HG02884 (cell line): Measurements from ENCODE around the gene LMTK3.
A peak's percentile ranks its signal among the peaks of the same experiment; 100 is the strongest.

Experiments used
- ATAC-seq: cut with Tn5 transposase; IDR thresholded peaks from one replicate; pipeline ENCODE4 v1.9.1; 2021; ENCODE audit warnings: mild to moderate bottlenecking, moderate library complexity; ENCODE audit not compliant: unreplicated experiment

The LMTK3 gene

DNA sequence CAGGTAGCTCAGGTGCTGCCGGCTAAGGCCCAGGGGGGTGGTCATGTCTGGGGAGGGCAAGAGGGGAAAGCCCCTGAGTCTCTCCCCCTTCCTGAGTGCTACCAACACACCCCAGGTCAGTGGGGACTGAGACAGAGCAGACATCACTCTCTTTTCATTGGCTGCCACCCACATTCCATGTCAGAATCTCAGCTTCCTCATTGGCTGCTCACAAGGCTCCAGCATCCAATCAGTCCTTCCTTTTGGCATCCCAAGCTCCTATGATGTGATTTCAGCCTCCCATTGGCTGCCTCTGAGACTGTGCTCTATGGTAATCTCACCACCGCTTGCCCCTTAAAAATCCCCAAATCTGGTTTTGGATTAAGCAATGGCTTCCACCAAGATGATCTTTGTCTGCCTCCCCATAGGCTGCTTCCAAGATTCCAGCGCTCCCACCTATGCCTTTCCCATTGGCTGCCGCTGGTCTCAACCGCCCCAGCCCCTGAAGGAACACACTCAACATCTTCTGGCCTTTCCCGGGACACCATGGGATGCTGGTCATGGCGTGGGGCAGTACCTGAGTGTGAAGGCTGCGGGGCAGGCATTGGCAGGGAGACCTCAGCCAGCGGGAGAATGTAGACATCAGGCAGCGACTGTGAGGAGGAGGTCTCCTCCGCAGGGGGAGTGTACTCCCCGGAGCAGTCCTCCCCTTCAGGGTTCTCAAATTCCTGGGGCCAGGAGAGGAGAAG is 2.0 kb downstream of the LMTK3 start:
- ATAC-seq: no peak

DNA sequence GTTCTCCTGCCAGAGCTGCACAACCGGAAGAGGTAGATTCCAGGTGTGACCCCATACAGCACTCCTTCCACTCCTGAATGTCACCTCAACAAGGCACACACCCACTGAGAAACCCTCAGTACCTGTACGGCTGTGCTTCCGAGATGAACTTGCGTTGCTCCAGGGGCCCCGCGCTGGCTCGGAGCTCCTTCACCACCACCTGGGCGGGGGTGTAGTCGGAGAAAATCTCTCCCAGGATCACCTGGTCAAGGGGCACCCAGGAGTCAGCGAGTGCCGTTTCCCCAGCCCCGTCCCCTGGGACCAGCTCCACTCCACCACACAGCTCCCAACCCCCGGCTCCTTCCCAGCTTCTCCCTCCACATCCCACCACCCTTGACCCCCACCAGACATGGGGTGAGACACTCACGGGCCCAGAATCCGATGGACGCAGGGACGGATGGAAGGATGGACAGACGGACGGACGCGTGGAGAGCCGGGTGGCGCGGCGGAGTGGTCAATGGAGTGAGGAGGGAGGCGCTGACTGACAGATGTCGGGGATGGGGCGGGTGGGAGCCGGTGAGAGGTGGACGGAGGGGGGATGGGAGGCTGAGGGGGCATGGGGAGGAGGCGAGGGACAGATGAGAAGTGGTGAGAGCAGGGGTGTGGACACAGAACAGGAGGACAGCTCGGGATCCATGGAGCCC is 2.8 kb downstream of the LMTK3 start:
- no peak for ATAC-seq

DNA sequence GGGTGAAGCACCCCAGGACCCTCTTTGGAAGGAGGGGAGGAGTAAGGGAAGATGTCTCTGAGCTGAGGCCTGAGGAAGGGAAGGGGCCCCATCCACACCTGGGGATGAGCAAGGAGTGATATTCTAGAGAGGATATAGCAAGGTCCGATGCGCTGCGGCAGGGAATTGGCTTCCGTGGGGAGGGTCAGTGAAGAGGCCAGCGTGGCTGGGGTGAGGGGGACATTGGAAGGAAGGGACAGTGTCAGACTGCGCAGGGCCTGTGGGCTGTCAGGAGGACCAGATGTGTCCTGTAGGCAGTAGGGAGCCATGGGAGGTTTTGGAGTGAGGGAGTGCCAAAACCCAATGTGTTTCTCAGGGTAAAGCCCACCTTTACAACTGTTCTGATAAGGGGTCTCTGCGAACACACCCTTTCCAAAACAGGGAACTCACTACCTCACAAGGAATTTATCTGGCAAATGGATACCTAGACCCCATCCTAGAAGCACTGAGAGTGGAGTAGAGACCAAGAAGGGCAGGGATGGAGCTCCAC is 3.7 kb downstream of the LMTK3 start:
- no peak for ATAC-seq

DNA sequence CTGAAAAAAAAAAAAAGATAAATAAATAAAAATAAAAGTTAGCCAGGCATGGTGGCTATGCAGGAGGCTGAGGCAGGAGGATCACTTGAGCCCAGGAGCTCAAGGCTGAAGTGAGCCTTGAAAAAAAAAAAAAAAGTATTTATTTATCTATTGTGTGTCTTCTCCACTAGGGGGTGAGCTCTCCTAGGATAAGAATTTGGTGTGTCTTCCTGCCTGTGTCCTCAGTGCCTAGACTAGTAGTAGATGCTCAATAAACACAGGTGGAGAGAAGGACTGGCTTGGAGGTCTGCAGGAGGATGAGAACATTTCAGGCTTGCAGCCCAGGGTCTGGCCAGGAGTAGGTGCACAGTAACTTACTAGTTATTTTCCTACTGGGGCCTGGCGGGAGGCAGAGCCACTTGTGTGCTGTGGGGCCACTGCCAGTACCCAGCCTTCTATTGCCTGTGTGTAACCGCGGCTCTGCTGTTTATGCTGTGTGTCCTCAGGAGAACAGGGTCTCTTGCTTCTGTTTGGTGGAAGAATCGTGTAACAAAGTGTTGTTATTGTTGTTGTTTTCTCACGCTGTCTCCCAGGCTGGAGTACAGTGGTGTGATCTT is 5.4 kb downstream of the LMTK3 start:
- no peak for ATAC-seq

DNA sequence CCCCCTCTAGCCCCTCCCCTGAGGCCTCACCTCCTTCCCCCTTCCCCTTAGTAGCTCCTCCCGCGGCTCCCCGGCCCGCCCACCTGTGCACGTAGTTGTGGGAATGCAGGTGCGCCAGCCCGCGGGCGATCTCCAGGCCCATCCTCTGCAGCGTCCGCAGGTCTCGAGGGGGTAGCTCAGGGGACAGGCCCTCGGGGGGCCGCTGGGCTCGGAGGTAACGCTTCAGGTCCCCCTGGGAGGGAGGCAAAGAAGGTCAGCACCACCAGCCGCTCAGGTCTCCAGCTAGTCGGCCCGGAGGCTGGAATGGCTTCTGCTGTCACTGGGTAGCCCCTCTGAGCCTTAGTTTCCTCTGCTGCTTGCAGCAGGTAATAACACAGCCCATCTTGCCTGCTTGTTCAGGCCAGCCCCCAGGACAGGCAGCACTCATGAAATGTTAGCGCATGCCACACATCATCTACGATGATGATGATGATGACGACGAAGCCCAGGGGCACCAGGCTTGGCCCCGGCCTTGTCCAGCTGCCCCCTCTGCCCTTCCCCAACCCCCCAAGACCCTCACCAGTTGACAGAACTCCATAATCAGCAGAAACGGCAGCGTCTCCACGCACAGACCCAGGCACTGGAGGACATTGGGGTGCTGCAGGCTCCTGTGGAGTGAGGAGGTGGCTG is 9.2 kb downstream of the LMTK3 start:
- ATAC-seq: no peak

DNA sequence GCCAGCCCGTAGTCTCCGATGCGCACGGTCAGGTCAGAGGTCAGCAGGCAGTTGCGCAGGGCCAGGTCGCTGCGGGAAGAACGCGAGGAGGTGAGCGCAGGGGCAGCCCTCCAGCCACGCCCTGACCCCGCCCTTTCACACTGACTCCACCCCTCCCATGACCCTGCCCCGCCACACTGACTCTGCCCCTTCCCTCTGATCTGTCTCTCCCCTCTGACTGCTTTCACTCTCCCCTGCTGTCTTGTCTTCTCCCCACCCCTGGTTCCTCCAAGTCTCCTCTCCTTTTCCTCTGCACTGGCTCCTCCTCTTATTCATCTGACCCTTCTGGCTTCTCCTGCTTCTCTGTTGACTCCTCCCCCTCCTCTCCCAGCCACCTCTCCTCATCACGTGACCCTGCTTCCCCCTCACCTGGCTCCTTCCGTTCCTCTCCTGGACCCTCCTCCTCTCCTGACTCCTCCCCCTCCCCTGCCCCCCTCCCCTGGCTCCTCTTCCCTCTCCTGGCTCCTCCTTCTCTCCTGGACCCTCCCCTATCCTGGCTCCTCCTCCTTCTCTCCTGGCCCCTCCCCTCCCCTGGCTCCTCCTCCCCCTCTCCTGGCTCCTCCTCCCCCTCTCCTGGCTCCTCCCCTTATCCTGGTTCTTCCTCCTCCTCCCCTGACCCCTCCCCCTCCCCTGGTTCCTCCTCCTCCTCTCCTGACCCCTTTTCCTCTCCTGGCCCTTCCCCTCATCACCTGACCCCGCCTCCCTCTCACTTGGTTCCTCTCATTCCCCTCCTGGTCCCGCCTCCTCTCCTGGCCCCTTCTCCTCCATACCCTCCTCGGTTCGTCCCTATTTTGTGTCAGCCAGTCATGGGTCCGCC is 9.9 kb downstream of the LMTK3 start:
- no peak for ATAC-seq

DNA sequence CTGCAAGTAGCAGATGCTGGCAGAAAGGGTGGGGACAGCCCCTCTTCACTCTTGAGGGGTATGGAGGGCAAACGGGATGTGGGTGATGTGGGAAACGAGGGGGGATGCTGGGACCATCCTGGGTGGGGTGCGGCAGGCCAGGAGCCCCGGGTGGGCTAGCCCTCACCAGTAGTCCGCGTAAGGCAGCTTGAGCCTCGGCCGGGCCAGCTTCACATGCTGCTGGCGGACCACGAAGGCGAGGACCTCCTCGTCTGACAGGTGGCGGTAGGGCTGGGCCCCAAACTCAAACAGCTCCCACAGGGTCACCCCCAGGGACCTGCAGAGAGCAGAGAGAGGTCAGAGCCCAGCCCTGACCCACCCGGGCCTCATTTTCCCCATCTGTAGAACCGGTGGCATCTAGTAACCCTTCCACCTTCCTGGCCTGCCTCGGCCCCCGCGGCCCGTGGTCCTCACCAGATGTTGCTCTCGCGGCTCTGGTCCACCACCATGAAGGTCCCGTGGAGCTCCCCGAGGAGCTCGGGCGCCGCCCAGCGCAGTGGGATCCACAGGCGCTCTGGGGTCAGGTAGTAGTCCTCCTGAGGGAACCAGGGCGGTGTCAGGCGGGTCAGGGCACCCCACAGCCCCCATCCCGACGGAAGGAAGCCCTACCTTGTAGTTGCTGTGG is 10.7 kb downstream of the LMTK3 start:
- ATAC-seq: no peak

DNA sequence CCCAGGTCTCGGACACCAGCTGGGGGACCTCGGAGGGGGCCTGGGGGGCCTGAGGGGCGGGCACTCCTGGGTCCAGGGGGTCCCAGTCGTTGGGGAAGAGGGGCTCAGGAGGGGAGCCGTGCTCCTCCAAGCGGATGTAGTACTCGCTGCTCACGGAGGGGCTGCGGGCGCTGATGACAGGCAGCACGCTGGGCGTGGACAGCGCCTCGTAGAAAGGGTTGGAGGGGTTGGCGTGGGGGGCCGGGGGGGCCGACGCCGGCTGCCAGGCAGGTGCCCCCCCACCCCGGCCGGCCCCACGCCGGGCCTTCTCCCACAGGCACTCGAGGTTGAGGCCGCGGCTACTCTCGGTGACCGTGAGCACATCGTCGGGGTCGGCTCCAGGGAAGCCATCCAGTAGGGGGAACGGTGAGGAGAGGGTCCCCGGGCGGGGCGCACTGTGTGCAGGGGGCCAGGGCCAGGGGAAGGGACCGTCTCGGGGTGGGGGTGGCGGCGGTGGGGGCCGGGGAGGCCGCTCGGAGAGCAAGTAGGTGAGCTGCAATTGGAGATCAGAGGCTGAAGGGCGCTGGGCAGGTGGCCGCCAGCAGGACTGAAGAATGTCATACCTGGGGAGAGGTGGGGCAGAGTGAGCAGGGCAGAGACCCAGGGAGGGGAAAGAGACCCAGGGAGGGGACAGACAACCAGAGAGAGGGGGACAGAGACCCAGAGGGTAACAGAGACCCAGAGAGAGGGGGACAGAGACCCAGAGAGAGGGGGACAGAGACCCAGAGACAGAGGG is 12.1 kb downstream of the LMTK3 start:
- ATAC-seq: no peak

DNA sequence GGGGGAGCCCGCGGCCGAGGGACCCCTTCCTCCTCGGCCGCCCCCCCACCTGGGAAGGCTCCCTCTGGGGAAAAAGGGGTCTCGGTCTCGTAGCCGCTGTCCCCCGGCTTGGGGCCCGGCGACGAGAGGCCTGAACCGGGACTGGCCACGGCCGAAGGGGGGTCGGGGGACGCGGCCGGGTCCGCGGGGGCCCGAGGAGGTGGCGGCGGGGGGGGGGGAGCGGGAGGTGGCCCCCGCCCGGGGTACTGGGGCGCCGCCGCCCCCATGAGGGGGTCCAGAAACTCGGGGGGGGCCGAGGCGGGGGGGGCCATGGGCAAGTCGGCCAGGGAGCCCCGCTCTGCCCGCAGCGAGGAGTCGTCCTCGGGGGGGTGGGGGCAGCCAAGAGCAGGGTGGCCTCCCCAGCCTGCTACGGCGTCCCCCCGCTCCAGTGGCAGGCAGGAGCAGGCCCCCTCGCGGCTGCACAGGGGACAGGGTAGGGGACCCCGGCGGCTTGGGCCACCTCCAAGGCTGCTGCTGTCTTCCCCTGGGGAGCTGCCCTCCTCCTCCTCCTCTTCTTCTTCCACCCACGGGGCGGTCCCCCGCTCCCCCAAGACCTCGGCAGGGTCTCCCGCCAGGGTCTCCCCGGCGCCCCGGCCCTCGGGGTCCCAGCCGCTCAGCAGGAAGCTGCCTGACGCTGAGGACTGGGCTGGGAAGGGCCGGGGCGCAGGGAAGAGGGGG is 12.9 kb downstream of the LMTK3 start:
- ATAC-seq: no peak

DNA sequence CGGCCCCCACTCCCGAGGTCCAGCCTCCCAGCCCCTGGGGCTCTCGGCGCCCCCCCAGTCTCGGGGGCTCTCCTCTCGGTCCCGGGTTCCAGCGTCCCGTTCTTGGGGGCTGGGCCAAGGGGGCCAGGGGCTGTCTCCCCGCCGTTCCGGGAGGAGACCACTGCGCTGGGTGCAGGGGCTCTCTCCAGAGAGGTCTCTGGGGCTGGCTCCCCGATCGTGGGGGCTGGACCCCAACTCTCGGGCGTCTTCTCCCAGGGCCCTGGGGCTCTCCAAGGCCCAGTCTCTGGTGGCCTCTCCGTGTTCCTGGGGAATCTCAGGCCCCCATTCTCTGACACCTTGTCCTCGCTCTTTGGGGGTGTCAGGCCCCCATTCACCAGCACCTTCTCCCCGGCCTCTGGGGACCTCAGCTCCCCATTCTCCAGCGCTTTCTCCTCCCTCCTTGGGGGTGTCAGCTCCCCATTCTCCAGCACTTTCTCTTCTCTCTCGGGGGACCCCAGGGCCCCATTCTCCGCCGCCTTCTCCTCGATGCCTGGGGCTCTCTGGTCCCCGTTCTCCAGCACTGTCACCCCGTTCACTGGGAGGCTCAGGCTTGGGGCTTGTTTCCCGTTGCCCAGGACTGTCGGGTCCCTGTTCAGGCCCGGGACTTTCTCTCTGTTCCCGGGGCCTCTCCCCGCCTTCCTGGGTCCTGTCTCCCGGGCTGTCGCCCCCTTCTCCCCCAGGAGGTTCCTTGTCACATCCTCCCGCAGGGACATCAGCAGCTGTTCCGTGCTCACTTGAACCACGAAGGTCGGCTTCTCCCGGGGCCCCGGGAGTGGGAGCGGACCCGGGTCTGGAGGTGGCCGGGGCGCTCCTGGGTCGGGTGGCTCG is 13.7 kb downstream of the LMTK3 start:
- ATAC-seq: no peak

DNA sequence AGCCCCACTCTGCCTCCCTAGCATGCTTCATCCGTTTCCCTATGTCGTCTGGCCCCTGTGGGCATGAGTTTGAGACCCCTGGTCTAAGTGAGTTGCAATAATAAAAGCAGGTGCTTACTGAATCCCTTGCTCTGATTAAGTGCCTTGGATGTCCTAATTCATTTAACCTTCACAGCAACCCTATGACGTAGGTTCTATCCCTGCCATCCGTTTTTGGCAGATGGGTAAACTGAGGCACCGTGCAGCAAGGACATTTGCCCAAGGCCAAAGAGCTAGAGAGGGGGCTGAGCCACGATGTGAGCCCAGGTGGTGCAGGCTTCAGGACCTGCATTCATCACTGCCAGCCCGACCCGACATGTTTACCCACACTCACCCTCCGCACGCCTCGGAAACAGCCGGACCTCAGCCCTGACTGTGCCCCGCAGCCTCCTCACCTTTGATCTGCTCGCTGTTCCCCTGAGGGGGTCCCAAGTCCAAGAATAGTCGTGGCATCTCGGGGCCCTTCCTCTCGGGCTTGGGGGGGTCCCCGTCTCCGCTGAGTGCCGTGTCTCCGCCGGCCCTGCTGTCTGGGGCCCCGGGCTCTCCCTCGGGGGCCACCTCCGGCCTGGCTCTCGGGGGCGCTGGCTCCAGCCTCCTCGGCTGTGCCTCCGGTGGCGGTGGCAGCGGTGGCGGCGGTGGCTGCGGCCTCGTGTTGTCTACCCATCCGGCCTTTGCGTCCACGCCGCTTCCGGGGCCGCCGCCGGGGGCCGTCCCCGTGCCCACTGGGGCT is 14.5 kb downstream of the LMTK3 start:
- ATAC-seq: no peak

DNA sequence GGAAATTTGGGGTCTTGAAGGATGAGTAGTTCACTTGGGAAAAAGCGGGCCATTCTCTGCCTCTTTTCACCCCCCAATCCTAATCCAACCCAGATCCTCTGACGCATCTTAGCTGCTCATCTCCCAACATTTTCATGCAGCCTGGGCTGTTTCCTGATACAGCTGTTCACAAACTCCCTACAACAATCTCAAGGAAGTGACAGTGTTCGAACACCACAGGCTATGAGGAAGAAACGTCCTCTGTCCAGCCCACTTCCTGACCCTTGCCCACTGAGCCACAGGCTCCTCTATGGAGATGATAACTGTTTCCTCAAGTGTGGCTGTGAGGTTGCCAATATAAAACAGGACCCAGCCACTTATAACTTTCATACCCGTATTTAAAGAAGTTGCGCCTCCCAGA is 16.2 kb downstream of the LMTK3 start:
- ATAC-seq: no peak

DNA sequence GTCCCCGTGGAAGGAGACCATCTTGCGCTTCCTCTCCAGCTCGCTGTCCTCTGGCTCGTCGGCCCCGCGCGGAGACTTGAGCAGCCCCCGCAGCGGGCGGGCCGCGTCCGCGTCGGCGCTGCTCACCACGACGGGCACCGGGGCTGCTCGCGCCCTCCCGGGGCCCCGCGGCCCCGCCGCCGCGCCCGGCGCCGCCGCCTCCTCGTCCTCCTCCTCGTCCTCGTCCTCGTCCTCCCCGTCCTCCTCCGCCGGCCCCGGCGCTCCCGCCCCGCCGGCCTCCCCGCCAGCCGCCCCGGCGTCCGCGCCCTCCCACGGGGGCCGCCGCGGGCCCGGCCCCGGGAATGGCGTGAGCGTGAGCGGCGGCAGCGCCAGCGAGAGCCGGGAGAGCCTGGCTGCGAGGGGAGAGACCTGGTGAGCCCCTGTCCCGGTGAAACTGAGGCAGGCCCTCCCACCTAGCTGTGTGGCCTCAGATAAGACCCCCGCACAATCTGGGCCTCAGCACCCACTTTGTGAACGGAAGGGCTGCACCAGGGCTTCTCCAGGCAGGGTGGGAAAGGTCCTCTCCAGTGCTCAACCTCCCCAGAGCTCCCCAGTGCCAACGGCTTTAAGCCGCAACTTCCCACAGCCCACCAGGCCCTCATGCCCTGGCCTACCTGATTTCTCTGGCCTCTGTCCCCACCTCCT is 17.8 kb downstream of the LMTK3 start:
- ATAC-seq: no peak

DNA sequence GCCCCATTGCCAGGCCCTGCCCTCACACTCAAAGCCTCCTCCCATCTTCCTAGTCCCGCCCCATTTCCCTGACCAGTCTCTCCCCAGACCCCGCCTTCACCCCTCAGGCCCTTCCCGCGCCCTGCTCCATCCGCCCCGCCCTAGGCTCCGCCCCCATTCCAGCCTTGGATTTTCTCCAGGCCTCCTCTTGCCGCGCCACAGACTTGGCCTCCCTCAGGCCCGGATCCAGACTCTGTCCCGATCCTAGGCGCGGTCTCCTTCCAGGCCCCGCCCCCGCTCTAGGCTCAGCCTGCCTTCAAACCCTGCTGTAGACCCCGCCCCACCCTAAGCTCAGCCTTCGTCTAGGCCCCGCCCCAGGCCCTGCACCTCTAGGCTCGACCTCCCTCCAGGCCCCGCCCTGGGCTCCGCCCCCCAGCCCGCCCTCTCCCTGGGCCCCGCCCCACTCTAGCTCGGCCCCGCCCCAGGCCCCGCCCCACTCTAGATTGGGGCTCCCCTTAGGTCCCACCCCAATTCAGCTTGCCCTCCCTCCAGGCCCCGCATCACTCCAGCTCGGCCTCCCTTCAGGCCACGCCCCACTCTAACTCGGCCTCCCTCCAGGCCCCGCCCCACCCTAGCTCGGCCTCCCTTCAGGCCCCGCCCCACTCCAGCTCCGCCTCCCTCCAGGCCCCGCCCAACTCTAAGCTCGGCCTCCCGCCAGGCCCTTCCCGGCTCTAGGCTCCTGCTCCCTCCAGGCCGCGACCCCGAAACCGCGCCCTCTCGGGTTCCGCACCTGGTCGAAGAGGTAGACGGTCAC is 18.5 kb downstream of the LMTK3 start:
- ATAC-seq: peak; percentile 49

DNA sequence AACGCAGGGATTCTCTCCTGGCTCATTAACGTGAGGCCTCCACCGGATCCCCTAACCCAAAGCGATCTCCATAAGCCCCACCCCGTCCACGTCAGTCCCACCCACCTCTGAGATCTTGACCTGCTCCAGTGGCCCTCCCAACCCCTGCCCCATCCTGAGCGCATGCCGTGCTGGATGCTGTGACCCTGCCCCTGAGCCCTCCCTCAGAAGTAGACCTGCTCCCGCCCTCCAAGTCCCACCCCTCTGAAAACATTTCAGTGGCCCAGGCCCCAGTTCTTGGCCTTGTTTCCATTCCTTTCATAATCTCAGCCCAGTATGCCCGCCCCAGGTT is 19.9 kb downstream of the LMTK3 start:
- ATAC-seq: no peak
